Neutrophil (primary cell): ENCODE results near the gene B9D1.
"Not testable (repeated sequence)": the region's sequence is repeated elsewhere in the genome, so short reads cannot be mapped to it uniquely, and the experiment has no call there.

ENCODE experiments used
- H3K27ac ChIP-seq: fragments of 200-600 bp; sonication (generic); 2 replicates; pipeline ENCODE4 v1.5.1; 2016; ENCODE audit warnings: mild to moderate bottlenecking, moderate library complexity
- H3K27me3 ChIP-seq: fragments of 200-600 bp; sonication (generic); 2 replicates; pipeline ENCODE4 v1.6.0; 2016; ENCODE audit warnings: mild to moderate bottlenecking
- H3K36me3 ChIP-seq: fragments of 200-600 bp; sonication (generic); 2 replicates; pipeline ENCODE4 v1.5.1; 2017
- H3K4me1 ChIP-seq, 2 experiments: fragments of 200-600 bp in 1 of 2; sonication (generic) in 1 of 2; 1 replicate in 1 of 2; 2 replicates in 1 of 2; pipeline versions ENCODE4 v1.5.1 to v1.6.1; 2013 to 2016; ENCODE audit warnings: low read depth in 1 of 2, low read length in 1 of 2, mild to moderate bottlenecking in 1 of 2, moderate library complexity in 1 of 2; ENCODE audit not compliant: control insufficient read depth in 1 of 2, insufficient read depth in 1 of 2
- H3K4me3 ChIP-seq, 2 experiments: fragments of 200-600 bp in 1 of 2; sonication (generic) in 1 of 2; 1 replicate in 1 of 2; 2 replicates in 1 of 2; pipeline ENCODE4 v1.5.1; 2013 to 2016; ENCODE audit warnings: low read depth in 1 of 2, low read length in 1 of 2, mild to moderate bottlenecking in 1 of 2, moderate library complexity in 1 of 2
- H3K9me3 ChIP-seq: fragments of 200-600 bp; sonication (generic); 2 replicates; pipeline ENCODE4 v1.5.1; 2016
- TF ChIP-seq, protein P1 (sequence below): fragments of 200-600 bp; sonication (generic); IDR thresholded peaks from 2 replicates; pipeline ENCODE4 v1.5.1; 2016; ENCODE audit warnings: antibody characterized with exemption

The B9D1 gene

DNA sequence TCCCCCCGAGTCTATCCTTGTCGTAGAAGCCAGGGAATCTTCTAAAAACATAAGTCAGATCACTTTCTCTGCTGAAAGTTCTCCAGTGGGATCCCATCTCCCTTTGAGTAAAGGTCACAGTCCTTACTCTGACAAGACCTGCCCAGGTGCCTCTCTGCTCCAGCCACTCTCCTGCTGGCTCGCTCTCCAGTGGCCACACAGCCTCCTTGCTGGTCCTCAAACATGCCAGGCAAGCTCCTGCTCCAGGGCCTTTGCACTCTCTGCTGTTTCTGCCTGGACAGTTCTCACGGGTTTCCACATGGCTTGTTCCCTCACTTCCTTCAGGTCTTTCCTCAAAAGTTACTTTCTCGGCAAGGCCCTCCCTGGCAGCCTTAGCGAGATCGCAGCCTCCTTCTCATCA, 3.4 kb downstream of the B9D1 start:
- Histone ChIP-seq H3K36me3 (no peaks in the 10 kb centered on the region), H3K4me1 (peaks cover 7 to 15% of the 10 kb centered on the region in 2 experiments), H3K27ac (no peak overlapping the region), H3K27me3 (peaks cover 27% of the 10 kb centered on the region), H3K9me3 (no peaks in the 10 kb centered on the region), H3K4me3 (no peak overlapping the region)
- TF ChIP-seq, protein P1, sequence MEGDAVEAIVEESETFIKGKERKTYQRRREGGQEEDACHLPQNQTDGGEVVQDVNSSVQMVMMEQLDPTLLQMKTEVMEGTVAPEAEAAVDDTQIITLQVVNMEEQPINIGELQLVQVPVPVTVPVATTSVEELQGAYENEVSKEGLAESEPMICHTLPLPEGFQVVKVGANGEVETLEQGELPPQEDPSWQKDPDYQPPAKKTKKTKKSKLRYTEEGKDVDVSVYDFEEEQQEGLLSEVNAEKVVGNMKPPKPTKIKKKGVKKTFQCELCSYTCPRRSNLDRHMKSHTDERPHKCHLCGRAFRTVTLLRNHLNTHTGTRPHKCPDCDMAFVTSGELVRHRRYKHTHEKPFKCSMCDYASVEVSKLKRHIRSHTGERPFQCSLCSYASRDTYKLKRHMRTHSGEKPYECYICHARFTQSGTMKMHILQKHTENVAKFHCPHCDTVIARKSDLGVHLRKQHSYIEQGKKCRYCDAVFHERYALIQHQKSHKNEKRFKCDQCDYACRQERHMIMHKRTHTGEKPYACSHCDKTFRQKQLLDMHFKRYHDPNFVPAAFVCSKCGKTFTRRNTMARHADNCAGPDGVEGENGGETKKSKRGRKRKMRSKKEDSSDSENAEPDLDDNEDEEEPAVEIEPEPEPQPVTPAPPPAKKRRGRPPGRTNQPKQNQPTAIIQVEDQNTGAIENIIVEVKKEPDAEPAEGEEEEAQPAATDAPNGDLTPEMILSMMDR, result no peak

DNA sequence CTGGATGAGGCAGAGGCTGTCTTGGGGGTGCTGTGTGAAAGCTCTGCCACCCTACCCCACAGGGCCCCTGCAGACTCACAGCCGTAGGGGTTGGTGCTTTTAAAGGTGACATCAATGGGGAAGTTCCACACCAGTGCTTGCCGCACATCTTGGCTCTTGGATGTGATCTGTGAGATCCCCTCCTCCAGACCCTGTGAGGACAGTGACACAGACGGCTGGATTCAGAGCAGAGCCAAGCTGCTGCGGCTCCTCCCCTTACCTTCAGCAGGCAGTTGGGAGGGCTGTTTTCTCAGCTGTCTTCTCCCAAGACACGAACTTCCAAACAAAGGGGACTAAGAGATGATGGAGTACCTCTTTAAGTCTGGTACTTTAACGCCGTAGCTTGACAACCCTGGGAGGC, 4.8 kb downstream of the B9D1 start:
- Histone ChIP-seq H3K27ac (no peak overlapping the region), H3K27me3 (peaks cover 17% of the 10 kb centered on the region), H3K4me3 (no peak overlapping the region), H3K9me3 (no peaks in the 10 kb centered on the region), H3K36me3 (no peaks in the 10 kb centered on the region), H3K4me1 (peaks cover 7 to 12% of the 10 kb centered on the region in 2 experiments)
- TF ChIP-seq, protein P1, result no peak

DNA sequence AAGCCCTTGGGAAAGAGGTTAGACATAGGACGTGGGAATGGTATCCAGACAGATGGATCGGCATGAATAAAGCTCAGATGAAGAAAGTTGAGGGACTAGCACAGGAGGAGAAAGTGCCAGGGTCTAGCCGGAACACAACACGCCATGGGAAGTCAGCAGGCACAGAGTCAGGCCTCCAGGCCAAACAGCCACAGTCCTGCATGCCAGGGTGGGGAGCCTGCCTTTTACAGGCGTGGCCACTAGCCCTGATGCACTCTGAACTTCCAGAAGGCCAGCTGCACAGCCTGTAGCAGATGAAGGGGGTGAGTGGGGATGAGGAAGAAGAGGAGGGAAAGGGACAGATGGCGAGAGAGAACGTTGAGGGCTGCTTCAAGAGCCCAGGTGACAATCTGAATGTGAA, 5.2 kb downstream of the B9D1 start:
- Histone ChIP-seq H3K27ac (no peak overlapping the region), H3K36me3 (no peaks in the 10 kb centered on the region), H3K4me1 (peaks cover 5 to 8% of the 10 kb centered on the region in 2 experiments), H3K27me3 (peaks cover 16% of the 10 kb centered on the region), H3K9me3 (no peaks in the 10 kb centered on the region), H3K4me3 (no peak overlapping the region)
- TF ChIP-seq, protein P1, result no peak

GRCh38 chr17:19354748-19355147, 7.8 kb downstream of the B9D1 start:
- H3K36me3 ChIP-seq, result no peaks in the 10 kb centered on the region
- no peaks in the 10 kb centered on the region for H3K9me3 ChIP-seq
- H3K4me3 ChIP-seq, result no peak overlapping the region
- TF ChIP-seq, protein P1, result no peak
- H3K27me3 ChIP-seq, result peaks cover 2% of the 10 kb centered on the region
- H3K27ac ChIP-seq, result no peak overlapping the region
- no peaks in the 10 kb centered on the region for H3K4me1 ChIP-seq

GRCh38 chr17:19353401-19353800, 9.1 kb downstream of the B9D1 start:
- not testable (repeated sequence) for H3K36me3 ChIP-seq, H3K4me3 ChIP-seq, H3K27me3 ChIP-seq, H3K9me3 ChIP-seq, H3K27ac ChIP-seq, H3K4me1 ChIP-seq

DNA sequence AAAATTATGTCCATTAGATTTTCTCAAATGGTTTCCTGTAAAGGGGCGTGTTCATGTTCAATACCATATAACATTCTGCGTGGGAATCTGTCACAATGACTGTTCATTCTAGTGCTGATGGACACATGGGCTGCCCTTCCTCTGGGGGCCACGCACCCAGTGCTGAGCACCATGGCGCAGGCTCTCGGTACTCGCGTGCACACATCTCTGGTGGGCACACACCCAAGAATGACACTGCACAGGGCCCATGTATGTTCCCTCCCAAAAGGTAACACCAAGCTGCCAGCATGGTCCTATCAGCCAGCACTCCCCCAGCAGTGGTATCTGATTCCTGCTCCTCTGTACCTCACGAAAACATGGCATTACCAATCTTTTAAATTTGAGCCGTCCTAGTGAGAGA, 13.7 kb downstream of the B9D1 start:
- TF ChIP-seq, protein P1, result no peak
- Histone ChIP-seq H3K27me3 (no peaks in the 10 kb centered on the region), H3K4me1 (no peaks in the 10 kb centered on the region), H3K4me3 (no peak overlapping the region), H3K36me3 (no peaks in the 10 kb centered on the region), H3K9me3 (no peaks in the 10 kb centered on the region), H3K27ac (no peak overlapping the region)
